ENCODE results near the gene UBXN4. TPM values are rescaled to one million over a fixed set of nuclear protein-coding genes. Genes with fewer than 3 reads are reported as not detected.
A peak's percentile ranks its signal among the peaks of the same experiment; 100 is the strongest.

The UBXN4 gene
- total RNA-seq, 2 experiments from 2014 or later, result 94.1 to 96.2 TPM

- DNase-seq (no peak), ATAC-seq (peak; percentile 58)
- H3K27ac Mint-ChIP-seq, result peak overlapping the region; percentile 68
- peaks cover 20% of the 10 kb centered on the region for H3K4me1 Mint-ChIP-seq (ENCODE audit: low read depth)
- H3K27me3 Mint-ChIP-seq (ENCODE audit: low read depth), result no peaks in the 10 kb centered on the region
- H3K9me3 Mint-ChIP-seq (ENCODE audit: insufficient read depth), result no peaks in the 10 kb centered on the region
- ChIA-PET CTCF (interaction anchor here (0.9 to 1.7 kb wide), 2 partner anchors 11 to 64 kb away, joined by 3 to 5 read pairs; no protein-coding TSS in a partner anchor), POLR2A (interaction anchor here (1.4 kb wide), 1 partner anchor 10 kb away, joined by 3 read pairs; no protein-coding TSS in a partner anchor)
- peaks cover 4% of the 10 kb centered on the region for H3K36me3 Mint-ChIP-seq (ENCODE audit: low read depth)
- no peak overlapping the region for H3K4me3 Mint-ChIP-seq
Measured at GRCh38 chr2:135732561-135732960, 9.1 kb upstream of the UBXN4 start.

- CTCF ChIA-PET, result interaction anchor here (0.9 to 1.7 kb wide), 2 partner anchors 10 to 64 kb away, joined by 3 to 5 read pairs; no protein-coding TSS in a partner anchor
- Mint-ChIP-seq H3K27ac (peak overlapping the region; percentile 68), H3K36me3 (ENCODE audit: low read depth) (peaks cover 4% of the 10 kb centered on the region), H3K4me1 (ENCODE audit: low read depth) (peaks cover 20% of the 10 kb centered on the region), H3K9me3 (ENCODE audit: insufficient read depth) (no peaks in the 10 kb centered on the region), H3K27me3 (ENCODE audit: low read depth) (no peaks in the 10 kb centered on the region), H3K4me3 (no peak overlapping the region)
- ATAC-seq (peak; percentile 41), DNase-seq (no peak)
- POLR2A ChIA-PET, result interaction anchor here (1.4 kb wide), 1 partner anchor 10 kb away, joined by 3 read pairs; no protein-coding TSS in a partner anchor
Measured at GRCh38 chr2:135733045-135733444, 8.6 kb upstream of the UBXN4 start.

GRCh38 chr2:135736546-135736945 lies 5.1 kb upstream of the UBXN4 start:
- H3K27ac Mint-ChIP-seq, result no peak overlapping the region
- ATAC-seq (no peak), DNase-seq (no peak)
- H3K27me3 Mint-ChIP-seq (ENCODE audit: low read depth), result no peaks in the 10 kb centered on the region
- H3K36me3 Mint-ChIP-seq (ENCODE audit: low read depth), result peaks cover 6% of the 10 kb centered on the region
- CTCF ChIA-PET, result no interaction called here
- peaks cover 23% of the 10 kb centered on the region for H3K4me1 Mint-ChIP-seq (ENCODE audit: low read depth)
- POLR2A ChIA-PET, result no interaction called here
- H3K4me3 Mint-ChIP-seq, result no peak overlapping the region
- H3K9me3 Mint-ChIP-seq (ENCODE audit: insufficient read depth), result no peaks in the 10 kb centered on the region

- no peak overlapping the region for H3K4me3 Mint-ChIP-seq
- H3K27me3 Mint-ChIP-seq (ENCODE audit: low read depth), result no peaks in the 10 kb centered on the region
- CTCF ChIA-PET, result interaction anchor here (1.2 to 1.3 kb wide), 2 partner anchors 31 to 58 kb away, joined by 5 to 9 read pairs; no protein-coding TSS in a partner anchor
- peaks cover 21% of the 10 kb centered on the region for H3K4me1 Mint-ChIP-seq (ENCODE audit: low read depth)
- no peak for ATAC-seq
- POLR2A ChIA-PET, result no interaction called here
- H3K27ac Mint-ChIP-seq, result no peak overlapping the region
- H3K9me3 Mint-ChIP-seq (ENCODE audit: insufficient read depth), result no peaks in the 10 kb centered on the region
- peaks cover 17% of the 10 kb centered on the region for H3K36me3 Mint-ChIP-seq (ENCODE audit: low read depth)
- DNase-seq, result no peak
Measured at GRCh38 chr2:135740206-135740605, 1.4 kb upstream of the UBXN4 start.

GRCh38 chr2:135741043-135741394 lies 636 bp upstream of the UBXN4 start:
- Mint-ChIP-seq H3K36me3 (ENCODE audit: low read depth) (peaks cover 22% of the 10 kb centered on the region), H3K4me1 (ENCODE audit: low read depth) (peaks cover 25% of the 10 kb centered on the region), H3K4me3 (peak overlapping the region; percentile 97), H3K9me3 (ENCODE audit: insufficient read depth) (no peaks in the 10 kb centered on the region), H3K27me3 (ENCODE audit: low read depth) (no peaks in the 10 kb centered on the region), H3K27ac (peak overlapping the region; percentile 99)
- ChIA-PET POLR2A (interaction anchor here (0.7 to 0.8 kb wide), 2 partner anchors 210 to 689 kb away, joined by 3 to 5 read pairs; partner anchors contain the start of genes R3HDM1, RAB3GAP1 and ZRANB3), CTCF (interaction anchor here (1.2 to 1.4 kb wide), 3 partner anchors 19 to 57 kb away, joined by 4 to 9 read pairs (median 5); no protein-coding TSS in a partner anchor)
- DNase-seq (no peak), ATAC-seq (no peak)

- H3K36me3 Mint-ChIP-seq (ENCODE audit: low read depth), result peaks cover 32% of the 10 kb centered on the region
- H3K9me3 Mint-ChIP-seq (ENCODE audit: insufficient read depth), result no peaks in the 10 kb centered on the region
- ATAC-seq (peak; percentile 37), DNase-seq (peak; percentile 52)
- H3K4me3 Mint-ChIP-seq, result peak overlapping the region; percentile 97
- H3K27me3 Mint-ChIP-seq (ENCODE audit: low read depth), result no peaks in the 10 kb centered on the region
- POLR2A ChIA-PET, result interaction anchor here (0.6 to 2.4 kb wide), 9 partner anchors 9 to 689 kb away, joined by 3 to 11 read pairs (median 3); partner anchors contain the start of gene MCM6
- H3K4me1 Mint-ChIP-seq (ENCODE audit: low read depth), result peaks cover 33% of the 10 kb centered on the region
- peak overlapping the region; percentile 99 for H3K27ac Mint-ChIP-seq
- CTCF ChIA-PET, result interaction anchor here (0.6 to 2.4 kb wide), 8 partner anchors 11 to 650 kb away, joined by 3 to 13 read pairs (median 4); no protein-coding TSS in a partner anchor
Measured at GRCh38 chr2:135742325-135742757, 686 bp downstream of the UBXN4 start.

GRCh38 chr2:135743860-135744259 lies 2.2 kb downstream of the UBXN4 start:
- Mint-ChIP-seq H3K27me3 (ENCODE audit: low read depth) (no peaks in the 10 kb centered on the region), H3K9me3 (ENCODE audit: insufficient read depth) (no peaks in the 10 kb centered on the region), H3K4me3 (peak overlapping the region; percentile 61), H3K36me3 (ENCODE audit: low read depth) (peaks cover 39% of the 10 kb centered on the region), H3K4me1 (ENCODE audit: low read depth) (peaks cover 33% of the 10 kb centered on the region), H3K27ac (no peak overlapping the region)
- DNase-seq, result no peak
- ChIA-PET CTCF (interaction anchor here (1.2 to 2.4 kb wide), 7 partner anchors 10 to 81 kb away, joined by 3 to 13 read pairs (median 5); no protein-coding TSS in a partner anchor), POLR2A (interaction anchor here (0.6 to 2.4 kb wide), 3 partner anchors 20 to 132 kb away, joined by 3 to 11 read pairs (median 6); partner anchors contain the start of gene MCM6)
- ATAC-seq, result no peak

- peaks cover 46% of the 10 kb centered on the region for H3K36me3 Mint-ChIP-seq (ENCODE audit: low read depth)
- ATAC-seq (no peak), DNase-seq (peak; percentile 32)
- POLR2A ChIA-PET, result no interaction called here
- H3K4me3 Mint-ChIP-seq, result peak overlapping the region; percentile 61
- CTCF ChIA-PET, result interaction anchor here (1.0 to 2.1 kb wide), 4 partner anchors 11 to 52 kb away, joined by 3 to 9 read pairs (median 4); no protein-coding TSS in a partner anchor
- H3K9me3 Mint-ChIP-seq (ENCODE audit: insufficient read depth), result no peaks in the 10 kb centered on the region
- no peaks in the 10 kb centered on the region for H3K27me3 Mint-ChIP-seq (ENCODE audit: low read depth)
- H3K27ac Mint-ChIP-seq, result no peak overlapping the region
- H3K4me1 Mint-ChIP-seq (ENCODE audit: low read depth), result peaks cover 35% of the 10 kb centered on the region
Measured at GRCh38 chr2:135744760-135745314, 3.2 kb downstream of the UBXN4 start.

GRCh38 chr2:135745545-135745944 lies 3.9 kb downstream of the UBXN4 start:
- Mint-ChIP-seq H3K9me3 (ENCODE audit: insufficient read depth) (no peaks in the 10 kb centered on the region), H3K27ac (no peak overlapping the region), H3K27me3 (ENCODE audit: low read depth) (no peaks in the 10 kb centered on the region), H3K4me3 (no peak overlapping the region), H3K4me1 (ENCODE audit: low read depth) (peaks cover 35% of the 10 kb centered on the region), H3K36me3 (ENCODE audit: low read depth) (peaks cover 50% of the 10 kb centered on the region)
- DNase-seq, result no peak
- CTCF ChIA-PET, result interaction anchor here (1.0 to 2.1 kb wide), 4 partner anchors 10 to 52 kb away, joined by 3 to 9 read pairs (median 6); no protein-coding TSS in a partner anchor
- POLR2A ChIA-PET, result no interaction called here
- no peak for ATAC-seq

GRCh38 chr2:135755573-135755972 lies 13.9 kb downstream of the UBXN4 start:
- CTCF ChIA-PET, result interaction anchor here (1.0 to 1.5 kb wide), 5 partner anchors 9 to 46 kb away, joined by 3 to 8 read pairs (median 4); no protein-coding TSS in a partner anchor
- no peak overlapping the region for H3K27ac Mint-ChIP-seq

GRCh38 chr2:135756692-135757091 lies 15.0 kb downstream of the UBXN4 start:
- Mint-ChIP-seq H3K9me3 (ENCODE audit: insufficient read depth) (peaks cover 4% of the 10 kb centered on the region), H3K4me3 (no peak overlapping the region), H3K27me3 (ENCODE audit: low read depth) (no peaks in the 10 kb centered on the region), H3K4me1 (ENCODE audit: low read depth) (no peaks in the 10 kb centered on the region), H3K36me3 (ENCODE audit: low read depth) (peaks cover 74% of the 10 kb centered on the region), H3K27ac (no peak overlapping the region)
- DNase-seq (no peak), ATAC-seq (no peak)
- ChIA-PET CTCF (interaction anchor here (0.9 to 1.5 kb wide), 6 partner anchors 10 to 47 kb away, joined by 3 to 8 read pairs (median 4); no protein-coding TSS in a partner anchor), POLR2A (interaction anchor here (1.2 kb wide), 1 partner anchor 14 kb away, joined by 6 read pairs; no protein-coding TSS in a partner anchor)

More at GRCh38 chr2:135755573-135755972, 13.9 kb downstream of the UBXN4 start:
- Mint-ChIP-seq H3K36me3 (ENCODE audit: low read depth) (peaks cover 68% of the 10 kb centered on the region), H3K27me3 (ENCODE audit: low read depth) (no peaks in the 10 kb centered on the region), H3K9me3 (ENCODE audit: insufficient read depth) (peaks cover 4% of the 10 kb centered on the region), H3K4me3 (no peak overlapping the region), H3K4me1 (ENCODE audit: low read depth) (no peaks in the 10 kb centered on the region)
- POLR2A ChIA-PET, result interaction anchor here (0.8 to 1.2 kb wide), 2 partner anchors 13 to 15 kb away, joined by 3 to 6 read pairs; no protein-coding TSS in a partner anchor
- no peak for DNase-seq
- no peak for ATAC-seq

GRCh38 chr2:135762022-135762421 lies 20.4 kb downstream of the UBXN4 start:
- Mint-ChIP-seq H3K4me3 (no peak overlapping the region), H3K4me1 (ENCODE audit: low read depth) (no peaks in the 10 kb centered on the region), H3K9me3 (ENCODE audit: insufficient read depth) (no peaks in the 10 kb centered on the region), H3K27me3 (ENCODE audit: low read depth) (no peaks in the 10 kb centered on the region), H3K36me3 (ENCODE audit: low read depth) (peaks cover 58% of the 10 kb centered on the region), H3K27ac (no peak overlapping the region)
- ATAC-seq, result no peak
- ChIA-PET CTCF (interaction anchor here (1.5 kb wide), 1 partner anchor 36 kb away, joined by 7 read pairs; no protein-coding TSS in a partner anchor), POLR2A (no interaction called here)
- no peak for DNase-seq
